G401.6 (cell line): ENCODE data around the gene HEATR1.
"Not testable (repeated sequence)": the region's sequence is repeated elsewhere in the genome, so short reads cannot be mapped to it uniquely, and the experiment has no call there.

ENCODE experiments used
- FAIRE-seq: peaks from 2 replicates; lab custom pipeline; 2012; peaks lifted over from hg19 to GRCh38; lab: Jason Lieb, UNC

Gene HEATR1

GRCh38 chr1:236507022-236507700 lies 97.2 kb downstream of the HEATR1 start:
- FAIRE-seq: no peak

- not testable (repeated sequence) for FAIRE-seq
Observed at GRCh38 chr1:236504338-236504737, 100.0 kb downstream of the HEATR1 start.

GRCh38 chr1:236502972-236503639 lies 101.2 kb downstream of the HEATR1 start:
- FAIRE-seq: no peak

- FAIRE-seq: no peak
Observed at GRCh38 chr1:236502579-236502971, 101.7 kb downstream of the HEATR1 start.

- no peak for FAIRE-seq
Observed at GRCh38 chr1:236501093-236501492, 103.2 kb downstream of the HEATR1 start.
